ENCODE measurements around the gene GALR3. TPM values are rescaled to one million over a fixed set of nuclear protein-coding genes. Genes with fewer than 3 reads are reported as not detected.

Gene GALR3
- total RNA-seq, 1 donor from 2014 or later: not detected

DNA sequence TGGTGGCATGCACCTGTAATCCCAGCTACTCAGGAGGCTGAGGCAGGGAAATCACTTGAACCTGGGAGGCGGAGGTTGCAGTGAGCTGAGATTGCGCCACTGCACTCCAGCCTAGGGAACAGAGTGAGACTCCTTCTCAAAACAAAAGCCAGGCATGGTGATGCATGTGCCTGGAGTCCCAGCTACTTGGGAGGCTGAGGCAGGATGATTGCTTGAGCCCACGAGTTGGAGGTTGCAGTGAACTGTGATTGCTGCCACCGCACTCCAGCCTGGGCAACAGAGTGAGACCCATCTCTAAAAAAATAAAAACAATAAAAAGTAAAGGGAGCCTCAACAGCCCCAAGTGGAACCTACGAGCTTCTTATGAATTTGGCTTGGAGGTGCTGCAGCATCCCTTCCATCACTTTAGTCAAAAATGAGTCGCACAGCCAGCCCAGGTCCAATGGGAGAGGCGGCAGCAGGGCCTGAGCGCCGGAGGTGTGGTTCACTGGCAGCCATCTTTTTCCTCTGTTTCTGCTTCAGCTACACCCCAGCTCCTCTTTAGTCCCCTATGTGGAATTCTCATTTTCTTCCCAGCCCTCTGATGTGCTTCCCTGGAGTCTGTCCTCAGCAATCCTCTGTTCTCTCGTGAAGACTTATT is 44.7 kb upstream of the GALR3 start:
- TF ChIP-seq, protein P1, sequence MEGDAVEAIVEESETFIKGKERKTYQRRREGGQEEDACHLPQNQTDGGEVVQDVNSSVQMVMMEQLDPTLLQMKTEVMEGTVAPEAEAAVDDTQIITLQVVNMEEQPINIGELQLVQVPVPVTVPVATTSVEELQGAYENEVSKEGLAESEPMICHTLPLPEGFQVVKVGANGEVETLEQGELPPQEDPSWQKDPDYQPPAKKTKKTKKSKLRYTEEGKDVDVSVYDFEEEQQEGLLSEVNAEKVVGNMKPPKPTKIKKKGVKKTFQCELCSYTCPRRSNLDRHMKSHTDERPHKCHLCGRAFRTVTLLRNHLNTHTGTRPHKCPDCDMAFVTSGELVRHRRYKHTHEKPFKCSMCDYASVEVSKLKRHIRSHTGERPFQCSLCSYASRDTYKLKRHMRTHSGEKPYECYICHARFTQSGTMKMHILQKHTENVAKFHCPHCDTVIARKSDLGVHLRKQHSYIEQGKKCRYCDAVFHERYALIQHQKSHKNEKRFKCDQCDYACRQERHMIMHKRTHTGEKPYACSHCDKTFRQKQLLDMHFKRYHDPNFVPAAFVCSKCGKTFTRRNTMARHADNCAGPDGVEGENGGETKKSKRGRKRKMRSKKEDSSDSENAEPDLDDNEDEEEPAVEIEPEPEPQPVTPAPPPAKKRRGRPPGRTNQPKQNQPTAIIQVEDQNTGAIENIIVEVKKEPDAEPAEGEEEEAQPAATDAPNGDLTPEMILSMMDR (IDR thresholded peaks at IDR 0.05): no peak

DNA sequence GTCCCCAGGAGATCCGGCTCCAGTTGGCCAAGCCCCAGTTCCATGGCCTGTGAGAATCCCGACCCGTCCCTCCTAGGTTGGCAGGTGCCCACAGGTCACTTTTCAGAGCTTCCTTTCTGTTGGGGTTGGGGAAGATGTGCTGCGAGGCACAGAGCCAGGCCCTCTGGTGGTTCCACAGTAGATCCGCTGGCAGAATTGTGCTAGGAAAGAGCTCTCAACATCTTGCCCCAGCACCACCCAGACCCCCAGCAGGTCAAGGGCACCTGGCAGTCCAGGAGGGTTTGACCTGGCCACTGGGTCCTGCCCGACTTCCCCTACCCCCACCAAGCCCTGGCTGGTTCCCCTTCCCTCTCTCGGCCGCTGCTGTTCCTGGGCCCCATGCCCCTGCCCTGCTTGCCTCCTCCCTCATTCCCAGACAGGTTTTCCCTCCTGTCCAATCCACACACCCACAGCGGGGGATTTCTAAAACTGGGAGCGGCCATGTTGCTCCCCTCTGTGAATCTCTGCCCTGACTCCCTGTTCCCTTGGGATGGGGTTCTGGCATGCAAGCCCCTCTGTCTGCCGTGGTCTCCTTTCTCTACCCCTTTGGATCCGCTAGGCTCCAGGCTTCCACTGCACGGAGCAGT is 41.6 kb upstream of the GALR3 start:
- Histone ChIP-seq H3K27me3 (no peaks in the 10 kb centered on the region), H3K36me3 (no peaks in the 10 kb centered on the region), H3K4me1 (peaks cover 0 to 4% of the 10 kb centered on the region in 2 donors), H3K27ac (no peak overlapping the region), H3K4me3 (no peak overlapping the region), H3K9me3 (no peaks in the 10 kb centered on the region)
- TF ChIP-seq, protein P1 (IDR thresholded peaks at IDR 0.05): no peak
- DNase-seq (ENCODE audit: low spot score in 2 of 2): no peak
- intact Hi-C loops (cut with DNase I): no loop called here

More for the DNA sequence above, 44.7 kb upstream of the GALR3 start:
- no peak for DNase-seq (ENCODE audit: low spot score in 2 of 2)
- Histone ChIP-seq H3K36me3 (peaks cover 1 to 15% of the 10 kb centered on the region in 2 donors), H3K4me3 (no peak overlapping the region), H3K4me1 (peaks cover 0 to 4% of the 10 kb centered on the region in 2 donors), H3K27ac (no peak overlapping the region), H3K27me3 (no peaks in the 10 kb centered on the region), H3K9me3 (no peaks in the 10 kb centered on the region)
- intact Hi-C loops (cut with DNase I): no loop called here

DNA sequence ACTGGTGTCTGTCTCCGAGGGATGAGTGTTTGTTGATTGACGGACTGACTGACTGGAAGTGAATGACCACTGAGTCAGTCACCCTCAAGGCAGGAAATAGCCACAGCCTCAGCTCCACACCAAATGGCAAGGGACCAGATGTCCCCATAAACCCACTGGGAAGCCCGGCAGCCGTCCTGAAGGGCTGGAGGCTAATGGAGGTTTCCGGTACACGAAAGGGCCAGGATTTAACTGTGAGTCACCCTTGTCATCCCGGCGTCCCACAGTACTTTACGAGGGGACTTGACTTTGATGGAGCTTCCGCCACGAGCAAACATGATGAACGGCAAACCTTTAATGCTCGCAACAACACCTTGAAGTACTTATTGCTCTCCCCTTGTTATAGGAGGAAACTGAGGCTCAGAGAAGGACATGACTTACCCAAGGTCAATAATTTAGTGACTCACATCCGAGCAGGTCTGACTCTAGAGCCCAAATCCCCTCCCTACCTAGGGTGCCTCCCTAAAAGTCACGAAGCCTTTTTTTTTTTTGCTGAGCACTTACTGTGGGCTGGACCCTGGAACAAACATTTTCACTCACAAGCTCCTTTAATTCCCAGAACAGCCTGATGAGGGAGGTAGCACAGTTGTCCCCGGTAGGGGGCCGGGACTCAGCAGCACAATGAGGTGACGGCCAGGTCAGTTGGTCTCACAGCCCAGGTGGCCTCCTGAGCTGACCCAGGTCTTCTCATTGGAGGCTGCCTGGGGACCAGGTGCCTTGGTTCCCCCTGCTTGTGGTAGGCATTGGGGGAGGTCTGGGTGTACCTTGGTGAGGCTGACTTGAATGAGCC is 40.6 kb upstream of the GALR3 start:
- H3K9me3 ChIP-seq: no peaks in the 10 kb centered on the region
- H3K4me3 ChIP-seq: no peak overlapping the region
- H3K36me3 ChIP-seq: no peaks in the 10 kb centered on the region
- DNase-seq (ENCODE audit: low spot score in 2 of 2): no peak
- TF ChIP-seq, protein P1 (IDR thresholded peaks at IDR 0.05): no peak
- no peaks in the 10 kb centered on the region for H3K4me1 ChIP-seq
- intact Hi-C loops (cut with DNase I): no loop called here
- H3K27ac ChIP-seq: no peak overlapping the region
- H3K27me3 ChIP-seq: no peaks in the 10 kb centered on the region

DNA sequence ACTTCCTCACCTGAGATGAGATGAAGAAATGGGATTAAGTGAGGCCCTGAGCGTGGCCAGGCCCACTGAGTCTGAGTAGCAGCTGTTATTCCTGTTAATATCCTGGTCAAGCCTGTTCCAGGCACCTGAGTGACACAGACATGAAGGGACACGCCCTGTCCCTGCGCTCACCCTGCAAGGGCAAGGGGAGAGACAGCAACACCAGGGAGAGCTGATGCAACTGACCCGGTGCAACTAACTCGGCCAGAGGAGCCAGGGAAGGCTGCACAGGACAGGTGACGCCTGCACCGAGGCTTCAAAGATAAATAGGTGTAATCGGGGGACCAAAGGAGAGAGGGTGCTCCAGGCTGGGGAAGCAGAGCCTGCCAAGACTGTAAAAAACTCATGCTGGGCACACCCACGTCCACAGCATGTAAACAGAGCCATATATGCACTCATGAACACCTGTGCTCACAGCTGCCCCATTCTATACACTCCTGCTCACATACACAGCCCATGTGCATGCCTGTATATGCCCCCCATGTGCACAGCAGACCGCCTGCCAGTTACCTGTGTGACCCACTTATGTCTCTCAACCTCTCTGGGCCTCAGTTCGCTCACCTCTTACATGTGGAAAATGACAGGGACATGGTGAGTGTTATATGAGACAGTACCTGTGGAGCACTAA is 38.2 kb upstream of the GALR3 start:
- no peak overlapping the region for H3K4me3 ChIP-seq
- TF ChIP-seq, protein P1 (IDR thresholded peaks at IDR 0.05): no peak
- no peaks in the 10 kb centered on the region for H3K36me3 ChIP-seq
- H3K9me3 ChIP-seq: no peaks in the 10 kb centered on the region
- no peak overlapping the region for H3K27ac ChIP-seq
- H3K4me1 ChIP-seq: no peaks in the 10 kb centered on the region
- DNase-seq (ENCODE audit: low spot score in 2 of 2): no peak
- intact Hi-C loops (cut with DNase I): no loop called here
- H3K27me3 ChIP-seq: no peaks in the 10 kb centered on the region

DNA sequence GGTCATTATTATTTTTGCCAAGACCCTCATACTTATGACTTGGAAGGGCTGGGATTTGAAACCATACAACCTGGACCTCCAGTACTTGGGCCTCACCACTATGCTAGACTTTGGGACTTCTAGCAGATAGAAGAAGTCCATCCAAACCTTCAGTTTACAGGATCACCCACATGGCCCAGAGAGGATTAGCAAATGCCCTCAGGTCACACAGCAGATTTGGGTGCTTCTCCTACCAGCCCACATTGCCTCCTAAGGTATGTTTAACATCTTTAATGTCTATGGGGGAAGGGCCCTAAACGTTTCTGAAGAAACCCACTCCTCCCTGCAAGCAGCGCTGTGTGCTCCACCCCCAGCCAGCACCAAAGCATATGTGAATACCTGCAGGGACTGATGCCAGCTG is 32.9 kb upstream of the GALR3 start:
- intact Hi-C loops (cut with DNase I): loop anchor here (5.0 kb wide), 1 partner anchor 168 kb away; no protein-coding TSS in a partner anchor
- Histone ChIP-seq H3K27ac (no peak overlapping the region), H3K4me3 (no peak overlapping the region), H3K4me1 (no peaks in the 10 kb centered on the region), H3K36me3 (no peaks in the 10 kb centered on the region), H3K9me3 (no peaks in the 10 kb centered on the region), H3K27me3 (no peaks in the 10 kb centered on the region)
- no peak for DNase-seq (ENCODE audit: low spot score in 2 of 2)
- TF ChIP-seq, protein P1 (IDR thresholded peaks at IDR 0.05): no peak
